ENCODE measurements around the gene ZAP70.

GRCh38 chr2:97749581-97749980 lies 36.2 kb downstream of the ZAP70 start:
- TF ChIP-seq CTCF (optimal IDR thresholded peaks at IDR 0.05 in 1 of 3, IDR thresholded peaks at IDR 0.05 in 1 of 3, conservative IDR thresholded peaks at IDR 0.05 in 1 of 3; ENCODE audit: extremely low read depth in 1 of 3, insufficient read depth in 2 of 3, low read length in 3 of 3) (no peak), EZH2 (IDR thresholded peaks at IDR 0.05; ENCODE audit: low read length) (no peak)

Data from keratinocyte (primary cell).